Fibroblast of the aortic adventitia (primary cell): Measurements from ENCODE around the gene KRTAP20-2. TPM values are rescaled to one million over a fixed set of nuclear protein-coding genes. Genes with fewer than 3 reads are reported as not detected.

Experiments
- DNase-seq: peaks from one replicate; pipeline ENCODE4 v3.0.0-alpha.2; 2010; ENCODE audit warnings: low read depth
- H3K4me3 ChIP-seq: 2 replicates; pipeline ENCODE4 v1.5.1; 2011; ENCODE audit warnings: low read depth, mild to moderate bottlenecking, control low read depth, low read length, moderate library complexity
- CTCF ChIP-seq: IDR thresholded peaks from 2 replicates; pipeline ENCODE4 v1.5.1; 2011; ENCODE audit warnings: mild to moderate bottlenecking, low read length, control low read depth, inconsistent platforms; ENCODE audit not compliant: insufficient read depth
- total RNA-seq: library from RNA; depleted of rRNA; stranded (reverse); fragments of >200 nt; gene quantifications from 2 replicates; pipeline ENCODE4 v1.2.3, GENCODE V29; 2012; ENCODE audit warnings: low replicate concordance

The KRTAP20-2 gene
- total RNA-seq = not detected in 2 replicates

DNA sequence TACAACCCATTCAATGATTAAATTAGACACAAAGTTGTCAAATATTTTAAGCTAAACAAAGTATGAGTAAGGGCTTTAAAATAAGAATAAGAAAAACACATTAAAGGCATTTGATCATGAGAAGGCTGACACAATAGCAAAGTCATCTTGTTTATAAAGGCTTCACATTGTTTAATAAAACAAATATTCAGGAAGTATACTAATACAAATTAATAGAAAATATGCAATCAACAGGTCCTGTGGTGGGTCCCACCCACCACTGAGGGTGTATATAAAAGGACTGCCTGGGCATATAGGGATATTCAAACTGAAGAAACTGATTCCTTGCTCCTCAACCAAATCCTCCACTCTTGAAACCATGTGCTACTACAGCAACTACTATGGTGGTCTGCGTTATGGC lies at the start of gene KRTAP20-2:
Gene KRTAP20-2 (plus strand): TSS at position 301 of the 400 bp plus-strand sequence. CDS start 58 bp downstream, at position 359.
- no peak within 1 kb of the TSS for H3K4me3 ChIP-seq
- DNase-seq = no peak
- no peak for TF ChIP-seq CTCF

DNA sequence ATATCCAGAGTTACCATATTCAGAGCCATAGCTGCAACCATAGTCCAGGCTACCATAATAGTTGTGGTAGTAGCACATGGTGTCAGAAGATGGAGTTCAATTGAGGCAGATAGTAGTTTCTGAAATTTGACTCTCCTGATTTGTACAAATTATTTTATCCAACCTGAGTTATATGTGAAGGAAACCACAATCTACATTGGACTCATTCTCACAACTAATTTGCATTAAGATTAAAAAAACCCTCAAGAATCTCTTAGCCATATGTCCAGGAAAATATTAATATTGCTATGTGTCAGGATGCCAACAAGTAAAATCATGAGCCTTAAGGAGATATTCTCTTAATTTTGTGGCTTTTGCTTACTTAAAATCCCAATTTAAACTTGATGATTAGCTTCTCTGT lies 44.7 kb upstream of the KRTAP20-2 start, which contains the start of gene KRTAP22-2:
Gene KRTAP22-2 (minus strand): TSS at position 101 of the 400 bp plus-strand sequence.
- no peak for TF ChIP-seq CTCF
- no peak within 1 kb of the TSS for H3K4me3 ChIP-seq
- DNase-seq = no peak

DNA sequence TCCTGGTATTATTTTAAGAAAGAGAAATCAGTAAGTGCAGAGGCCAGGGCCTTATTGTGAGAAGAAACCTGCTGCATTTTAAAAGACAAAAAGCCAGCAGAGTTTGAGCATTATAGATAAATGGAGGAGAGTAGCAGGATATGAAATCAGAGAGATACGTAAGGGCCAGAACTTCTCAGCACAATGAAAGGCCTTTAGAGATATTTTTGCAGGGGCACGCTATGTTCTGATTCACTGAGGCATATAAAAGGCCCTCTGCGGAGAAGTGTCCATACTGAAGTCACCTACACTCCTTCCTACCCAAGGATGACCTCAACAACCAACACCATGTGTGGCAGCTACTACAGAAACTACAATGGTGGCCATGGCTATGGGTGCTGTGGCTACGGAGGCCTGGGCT lies 42.9 kb upstream of the KRTAP20-2 start, which contains the start of gene KRTAP6-3:
Gene KRTAP6-3 (plus strand): TSS at position 301 of the 400 bp plus-strand sequence. CDS start 6 bp downstream, at position 307.
- DNase-seq = no peak
- TF ChIP-seq CTCF = no peak

DNA sequence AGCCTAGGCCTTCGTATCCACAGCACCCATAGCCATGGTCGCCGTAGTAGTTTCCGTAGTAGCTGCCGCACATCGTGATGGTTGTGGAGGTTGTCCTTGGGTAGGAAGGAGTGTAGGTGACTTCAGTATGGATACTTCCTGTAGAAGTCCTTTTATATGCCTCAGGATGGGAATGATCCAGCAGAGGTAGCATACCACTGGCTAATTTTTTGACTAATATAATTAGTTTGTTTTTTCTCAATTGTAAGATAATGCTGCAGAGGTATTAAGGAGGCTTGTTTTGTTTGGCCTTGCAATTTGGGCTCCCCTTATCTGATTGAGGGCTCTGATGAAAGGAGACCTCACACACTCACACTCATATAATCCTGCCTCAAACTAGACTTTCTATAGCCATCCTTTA lies 36.2 kb upstream of the KRTAP20-2 start, which contains the start of gene KRTAP6-2:
Gene KRTAP6-2 (minus strand): TSS at position 101 of the 400 bp plus-strand sequence. CDS start 28 bp downstream, at position 73.
- no peak for TF ChIP-seq CTCF
- DNase-seq = no peak
- no peak within 1 kb of the TSS for H3K4me3 ChIP-seq

More for the DNA sequence above, 42.9 kb upstream of the KRTAP20-2 start, which contains the start of gene KRTAP6-3:
- no peak within 1 kb of the TSS for H3K4me3 ChIP-seq

DNA sequence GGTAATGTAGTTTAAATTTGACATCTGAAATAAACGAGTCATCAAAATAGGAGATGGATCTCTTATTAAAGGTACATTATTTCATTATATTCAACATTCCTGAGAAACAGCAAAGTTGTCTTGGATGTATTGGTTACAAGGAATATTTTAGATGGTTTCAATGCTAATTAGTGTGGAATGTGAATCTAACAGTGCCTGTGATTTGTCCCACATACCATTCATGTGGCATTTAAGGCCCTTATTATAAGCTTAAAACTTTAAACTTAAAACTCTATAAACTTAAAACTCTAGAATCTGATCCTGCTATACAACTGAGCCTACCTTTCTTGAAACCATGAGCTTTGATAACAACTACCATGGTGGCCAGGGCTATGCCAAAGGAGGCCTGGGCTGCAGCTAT lies 34.2 kb upstream of the KRTAP20-2 start, which contains the start of gene KRTAP22-1:
Gene KRTAP22-1 (plus strand): TSS at position 301 of the 400 bp plus-strand sequence.
- H3K4me3 ChIP-seq = no peak within 1 kb of the TSS
- no peak for TF ChIP-seq CTCF
- DNase-seq = no peak

DNA sequence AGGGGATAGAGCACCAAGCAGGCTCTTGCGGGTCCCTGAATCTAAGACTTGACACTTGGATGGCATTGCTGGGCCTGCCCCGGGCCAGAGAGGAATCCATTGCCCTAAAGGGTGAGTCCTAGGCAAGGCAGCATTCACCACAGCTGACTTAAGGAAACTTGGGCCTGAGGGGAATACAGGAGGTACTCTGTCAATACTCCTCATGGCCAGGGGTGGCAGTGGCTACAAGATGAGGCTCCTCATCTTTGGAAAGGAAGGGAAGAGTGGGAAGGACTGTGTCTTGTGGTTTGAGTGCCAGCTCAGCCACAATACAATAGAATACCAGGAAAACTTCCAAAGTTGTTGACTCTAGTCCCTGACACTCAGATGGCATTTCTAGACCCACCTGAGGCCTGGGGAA lies 29.0 kb upstream of the KRTAP20-2 start:
- DNase-seq = no peak
- TF ChIP-seq CTCF = no peak
- no peak overlapping the region for H3K4me3 ChIP-seq

GRCh38 chr21:30612132-30612531 lies 22.9 kb upstream of the KRTAP20-2 start:
- TF ChIP-seq CTCF = no peak
- DNase-seq = no peak
- no peak overlapping the region for H3K4me3 ChIP-seq
